ENCODE results near the gene PPP6R3.

The PPP6R3 gene

DNA sequence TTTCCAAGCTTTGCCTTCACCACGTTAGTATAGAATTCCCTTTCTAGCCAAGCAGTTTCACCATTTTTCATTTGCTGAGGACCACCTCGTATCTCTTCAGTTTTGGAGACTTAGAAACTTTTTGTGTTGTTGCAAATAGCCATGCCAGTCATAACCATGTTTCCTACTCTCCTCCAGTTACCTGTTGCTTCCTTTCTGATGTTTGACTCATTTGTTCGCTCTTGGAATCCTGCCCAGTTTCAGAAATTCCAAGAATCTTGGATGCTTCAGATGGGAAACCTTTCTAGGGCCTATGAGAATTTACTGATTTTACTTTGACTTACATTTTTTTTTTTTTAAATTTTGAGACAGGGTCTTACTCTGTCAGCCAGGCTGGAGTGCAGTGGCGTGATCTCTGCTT, 65.4 kb downstream of the PPP6R3 start:
- no peak overlapping the region for H3K27ac ChIP-seq
- TF ChIP-seq CTCF (IDR thresholded peaks at IDR 0.05; ENCODE audit: low read depth, low read length, missing control alignments): no peak
- no peak overlapping the region for H3K4me3 ChIP-seq (ENCODE audit: low read depth, low read length)
- peaks cover 20% of the 10 kb centered on the region for H3K36me3 ChIP-seq (replicated peaks)
- H3K27me3 ChIP-seq (replicated peaks): no peaks in the 10 kb centered on the region
- peak; percentile 20 for DNase-seq
- in situ Hi-C loops (cut with HindIII; ENCODE audit: low pct_ligation_motif_present, low sequenced_read_pairs): no loop called here

DNA sequence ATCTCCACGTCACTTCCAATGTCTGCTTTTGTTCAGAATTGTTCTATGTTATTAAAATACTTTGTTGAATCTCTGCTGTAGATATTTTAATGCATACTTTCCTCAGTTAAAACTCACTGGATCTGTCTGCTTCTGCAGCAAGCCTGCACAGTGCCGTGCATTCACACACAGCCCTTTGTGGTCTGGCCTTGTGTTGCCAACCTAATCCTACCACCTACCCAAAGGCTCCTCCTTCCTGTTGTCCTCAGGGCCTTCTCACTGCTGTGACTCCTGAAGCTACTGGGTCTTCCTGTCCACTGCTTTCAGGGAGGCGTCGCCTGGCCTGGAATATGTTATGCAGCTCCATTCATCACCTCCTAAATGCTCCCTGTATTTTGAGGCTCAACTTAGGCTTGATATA, 67.0 kb downstream of the PPP6R3 start:
- DNase-seq: no peak
- H3K27ac ChIP-seq: no peak overlapping the region
- peaks cover 18% of the 10 kb centered on the region for H3K36me3 ChIP-seq (replicated peaks)
- H3K27me3 ChIP-seq (replicated peaks): no peaks in the 10 kb centered on the region
- in situ Hi-C loops (cut with HindIII; ENCODE audit: low pct_ligation_motif_present, low sequenced_read_pairs): no loop called here
- no peak overlapping the region for H3K4me3 ChIP-seq (ENCODE audit: low read depth, low read length)
- no peak for TF ChIP-seq CTCF (IDR thresholded peaks at IDR 0.05; ENCODE audit: low read depth, low read length, missing control alignments)

DNA sequence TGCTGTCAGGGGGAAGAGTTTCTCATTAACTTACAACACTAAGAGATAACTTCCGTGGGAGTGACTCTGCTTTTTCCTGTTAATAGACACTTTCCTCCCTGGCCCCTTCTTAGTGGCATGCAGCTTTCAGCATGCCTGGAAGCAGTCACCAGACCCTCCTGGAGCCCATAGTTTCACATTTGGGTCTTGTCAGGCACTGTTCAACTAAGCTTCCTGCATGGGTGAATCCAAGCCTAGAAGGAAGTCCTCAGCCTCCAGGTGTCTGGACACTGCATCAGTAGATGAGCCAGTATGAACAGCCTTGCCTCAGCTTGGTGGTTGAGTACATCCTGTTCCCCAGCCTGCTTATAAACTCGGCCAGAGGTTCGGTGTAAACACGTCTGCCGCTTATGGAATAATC, 68.1 kb downstream of the PPP6R3 start:
- no peak for DNase-seq
- no peaks in the 10 kb centered on the region for H3K27me3 ChIP-seq (replicated peaks)
- in situ Hi-C loops (cut with HindIII; ENCODE audit: low pct_ligation_motif_present, low sequenced_read_pairs): no loop called here
- H3K27ac ChIP-seq: no peak overlapping the region
- peaks cover 10% of the 10 kb centered on the region for H3K36me3 ChIP-seq (replicated peaks)
- no peak for TF ChIP-seq CTCF (IDR thresholded peaks at IDR 0.05; ENCODE audit: low read depth, low read length, missing control alignments)
- no peak overlapping the region for H3K4me3 ChIP-seq (ENCODE audit: low read depth, low read length)

DNA sequence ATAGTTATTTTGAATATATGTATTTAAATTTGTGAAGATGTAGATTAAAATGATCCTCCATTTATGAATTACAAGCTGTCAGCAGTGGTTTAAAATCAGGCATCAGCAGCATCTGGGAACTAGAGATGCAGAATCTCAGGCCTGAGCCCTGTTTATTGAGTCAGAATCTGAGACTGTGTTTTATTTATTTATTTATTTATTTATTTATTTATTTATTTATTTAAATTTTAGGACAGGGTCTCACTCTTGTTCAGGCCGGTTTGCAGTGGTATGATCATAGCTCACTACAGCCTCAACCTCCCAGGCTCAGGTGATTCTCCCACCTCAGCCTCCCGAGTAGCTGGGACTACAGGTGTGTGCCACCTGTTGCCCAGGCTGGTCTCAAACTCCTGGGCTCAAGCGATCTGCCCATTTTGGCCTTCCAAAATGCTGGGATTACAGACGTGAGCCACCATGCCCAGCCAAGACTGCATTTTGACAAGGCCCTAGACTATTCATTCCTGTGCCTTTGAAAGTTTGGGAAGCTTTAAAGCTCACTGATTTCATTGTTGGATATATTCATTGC, 70.7 kb downstream of the PPP6R3 start:
- peaks cover 10% of the 10 kb centered on the region for H3K36me3 ChIP-seq (replicated peaks)
- in situ Hi-C loops (cut with HindIII; ENCODE audit: low pct_ligation_motif_present, low sequenced_read_pairs): no loop called here

GRCh38 chr11:68532727-68533369, 72.3 kb downstream of the PPP6R3 start:
- H3K27me3 ChIP-seq (replicated peaks): no peaks in the 10 kb centered on the region
- H3K4me3 ChIP-seq (ENCODE audit: low read depth, low read length): no peak overlapping the region
- DNase-seq: no peak
- TF ChIP-seq CTCF (IDR thresholded peaks at IDR 0.05; ENCODE audit: low read depth, low read length, missing control alignments): no peak
- H3K27ac ChIP-seq: no peak overlapping the region
- in situ Hi-C loops (cut with HindIII; ENCODE audit: low pct_ligation_motif_present, low sequenced_read_pairs): no loop called here
- peaks cover 7% of the 10 kb centered on the region for H3K36me3 ChIP-seq (replicated peaks)

More for the DNA sequence above, 70.7 kb downstream of the PPP6R3 start:
- DNase-seq: no peak
- no peak overlapping the region for H3K4me3 ChIP-seq (ENCODE audit: low read depth, low read length)
- no peaks in the 10 kb centered on the region for H3K27me3 ChIP-seq (replicated peaks)
- TF ChIP-seq CTCF (IDR thresholded peaks at IDR 0.05; ENCODE audit: low read depth, low read length, missing control alignments): no peak
- no peak overlapping the region for H3K27ac ChIP-seq

DNA sequence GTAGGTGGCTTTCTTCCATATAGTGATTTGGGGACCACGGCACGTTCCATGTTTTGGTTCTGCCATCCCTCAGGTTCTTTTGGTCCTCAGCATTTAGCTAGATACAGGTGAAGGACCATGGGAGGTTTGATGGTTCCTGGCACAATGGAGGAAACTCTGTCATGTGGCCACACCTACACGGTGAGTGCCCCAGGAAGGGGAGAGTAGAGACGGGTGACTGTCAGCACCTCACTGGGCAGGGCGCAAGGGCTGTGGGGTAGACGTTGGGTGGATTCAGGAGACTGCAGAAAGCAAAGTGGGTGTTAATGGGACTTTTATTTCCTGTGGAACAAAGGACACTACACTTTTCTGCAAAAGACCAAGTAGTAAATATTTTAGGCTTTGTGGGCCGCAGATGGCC, 73.4 kb downstream of the PPP6R3 start:
- Histone ChIP-seq H3K36me3 (replicated peaks) (peaks cover 10% of the 10 kb centered on the region), H3K27me3 (replicated peaks) (no peaks in the 10 kb centered on the region), H3K27ac (no peak overlapping the region), H3K4me3 (ENCODE audit: low read depth, low read length) (no peak overlapping the region)
- TF ChIP-seq CTCF (IDR thresholded peaks at IDR 0.05; ENCODE audit: low read depth, low read length, missing control alignments): no peak
- DNase-seq: no peak
- in situ Hi-C loops (cut with HindIII; ENCODE audit: low pct_ligation_motif_present, low sequenced_read_pairs): no loop called here
